HEK293 (cell line): ENCODE results near the gene KCNJ6.

Experiments used
- CTCF ChIA-PET: fragments of 350-600 bp; formaldehyde crosslinking; extraction: SDS; loops from one replicate; lab custom pipeline; 2021; ENCODE audit warnings: antibody characterized with exemption; lab: Yijun Ruan, JAX
- POLR2A ChIA-PET: fragments of 300-600 bp; formaldehyde crosslinking; extraction: SDS; loops from one replicate; lab custom pipeline; 2020; ENCODE audit warnings: antibody characterized with exemption, inconsistent platforms; lab: Yijun Ruan, JAX
- H3K27ac ChIP-seq: fragments of 200-500 bp; sonication (Bioruptor generic); 2 replicates; pipeline ENCODE4 v1.5.1; 2014; ENCODE audit warnings: low read depth, low read length, control low read depth, inconsistent platforms; ENCODE audit errors: extremely low read depth
- H3K36me3 ChIP-seq, 2 experiments: fragments of 200-500 bp in 1 of 2; sonication (Bioruptor generic) in 1 of 2; 1 replicate in 1 of 2; 2 replicates in 1 of 2; pipeline ENCODE4 v1.5.1; 2014 to 2017; ENCODE audit warnings: inconsistent platforms in 2 of 2, low read length in 2 of 2; ENCODE audit not compliant: control insufficient read depth in 2 of 2, insufficient read depth in 1 of 2
- H3K4me1 ChIP-seq: fragments of 200-500 bp; sonication (Bioruptor generic); 2 replicates; pipeline ENCODE4 v1.5.1; 2014; ENCODE audit warnings: mild to moderate bottlenecking, low read length, inconsistent platforms; ENCODE audit not compliant: control insufficient read depth, insufficient read depth
- H3K4me3 ChIP-seq: 2 replicates; pipeline ENCODE4 v1.5.1; 2011; ENCODE audit warnings: low read depth, mild to moderate bottlenecking, control low read depth, low read length, moderate library complexity
- H3K9me3 ChIP-seq: fragments of 200-500 bp; sonication (Bioruptor generic); 2 replicates; pipeline ENCODE4 v1.5.1; 2014; ENCODE audit warnings: low read depth, low read length, inconsistent platforms; ENCODE audit not compliant: control insufficient read depth, insufficient read depth
- AEBP2 ChIP-seq: fragments of 450-650 bp; formaldehyde crosslinking; IDR thresholded peaks from 2 replicates; pipeline ENCODE4 v1.5.1; 2016; ENCODE audit warnings: missing biosample characterization, missing genetic modification characterization, borderline replicate concordance
- HOXD13 ChIP-seq: sonication (generic); formaldehyde crosslinking; IDR thresholded peaks from 2 replicates; pipeline ENCODE4 v1.8.0; 2022; ENCODE audit warnings: missing genetic modification reagents, borderline replicate concordance
- KLF1 ChIP-seq: fragments of 450-650 bp; formaldehyde crosslinking; IDR thresholded peaks from 2 replicates; pipeline ENCODE4 v1.5.1; 2016; ENCODE audit warnings: missing biosample characterization, missing genetic modification characterization
- SALL2 ChIP-seq: fragments of 450-650 bp; formaldehyde crosslinking; IDR thresholded peaks from 2 replicates; pipeline ENCODE4 v1.5.0; 2017; ENCODE audit warnings: missing biosample characterization, mild to moderate bottlenecking, missing genetic modification characterization, borderline replicate concordance
- TCF7L2 ChIP-seq: IDR thresholded peaks from 2 replicates; pipeline ENCODE4 v1.6.1; 2011; ENCODE audit warnings: low read depth, mild to moderate bottlenecking, inconsistent platforms, low read length, moderate library complexity, borderline replicate concordance
- WT1 ChIP-seq: fragments of 450-650 bp; formaldehyde crosslinking; IDR thresholded peaks from 2 replicates; pipeline ENCODE4 v1.5.1; 2016; ENCODE audit warnings: missing biosample characterization, missing genetic modification characterization
- ZBTB17 ChIP-seq: fragments of 450-650 bp; formaldehyde crosslinking; IDR thresholded peaks from 2 replicates; pipeline ENCODE4 v1.5.1; 2016; ENCODE audit warnings: missing biosample characterization, missing genetic modification characterization
- ZBTB26 ChIP-seq: fragments of 450-650 bp; formaldehyde crosslinking; optimal IDR thresholded peaks from 2 replicates; pipeline ENCODE3; 2016; ENCODE audit warnings: missing biosample characterization, mild to moderate bottlenecking, missing genetic modification characterization
- ZFP3 ChIP-seq: fragments of 450-650 bp; formaldehyde crosslinking; IDR thresholded peaks from 2 replicates; pipeline ENCODE4 v1.5.1; 2016; ENCODE audit warnings: low read depth, missing biosample characterization, missing genetic modification characterization
- ZFP37 ChIP-seq: fragments of 450-650 bp; formaldehyde crosslinking; IDR thresholded peaks from 2 replicates; pipeline ENCODE4 v1.5.1; 2016; ENCODE audit warnings: missing biosample characterization, missing genetic modification characterization
- ZFP69B ChIP-seq: fragments of 450-650 bp; formaldehyde crosslinking; IDR thresholded peaks from 2 replicates; pipeline ENCODE4 v1.5.1; 2016; ENCODE audit warnings: missing biosample characterization, missing genetic modification characterization
- ZNF184 ChIP-seq: fragments of 450-650 bp; IDR thresholded peaks from 2 replicates; pipeline ENCODE4 v1.5.1; 2018; ENCODE audit warnings: missing biosample characterization, mild to moderate bottlenecking, missing genetic modification characterization
- ZNF19 ChIP-seq: fragments of 450-650 bp; formaldehyde crosslinking; IDR thresholded peaks from 2 replicates; pipeline ENCODE4; 2016; ENCODE audit warnings: missing biosample characterization, missing genetic modification characterization, low read depth
- ZNF214 ChIP-seq: fragments of 450-650 bp; formaldehyde crosslinking; IDR thresholded peaks from 2 replicates; pipeline ENCODE4 v1.5.1; 2017; ENCODE audit warnings: missing biosample characterization, mild to moderate bottlenecking, missing genetic modification characterization, borderline replicate concordance
- ZNF423 ChIP-seq: fragments of 450-650 bp; formaldehyde crosslinking; IDR thresholded peaks from 2 replicates; pipeline ENCODE4 v1.5.1; 2016; ENCODE audit warnings: missing biosample characterization, missing genetic modification characterization
- ZNF521 ChIP-seq: fragments of 450-650 bp; formaldehyde crosslinking; IDR thresholded peaks from 2 replicates; pipeline ENCODE4 v1.5.1; 2017; ENCODE audit warnings: missing biosample characterization, mild to moderate bottlenecking, missing genetic modification characterization
- ZNF544 ChIP-seq: fragments of 450-650 bp; formaldehyde crosslinking; IDR thresholded peaks from 2 replicates; pipeline ENCODE4 v1.5.0; 2017; ENCODE audit warnings: missing biosample characterization, missing genetic modification characterization
- ZNF585B ChIP-seq: fragments of 450-650 bp; formaldehyde crosslinking; IDR thresholded peaks from 2 replicates; pipeline ENCODE4 v1.5.1; 2016; ENCODE audit warnings: missing biosample characterization, missing genetic modification characterization
- ZNF692 ChIP-seq: fragments of 450-650 bp; formaldehyde crosslinking; IDR thresholded peaks from 2 replicates; pipeline ENCODE4 v1.5.1; 2016; ENCODE audit warnings: missing biosample characterization, missing genetic modification characterization
- ZNF776 ChIP-seq: fragments of 450-650 bp; formaldehyde crosslinking; IDR thresholded peaks from 2 replicates; pipeline ENCODE4 v1.5.0; 2017; ENCODE audit warnings: missing biosample characterization, missing genetic modification characterization, borderline replicate concordance
- ZNF785 ChIP-seq: fragments of 450-650 bp; formaldehyde crosslinking; IDR thresholded peaks from 2 replicates; pipeline ENCODE4 v1.5.1; 2016; ENCODE audit warnings: missing biosample characterization, missing genetic modification characterization
- ZNF791 ChIP-seq: fragments of 450-650 bp; formaldehyde crosslinking; IDR thresholded peaks from 2 replicates; pipeline ENCODE4 v1.5.1; 2016; ENCODE audit warnings: missing biosample characterization, missing genetic modification characterization
- ZNF837 ChIP-seq: fragments of 450-650 bp; formaldehyde crosslinking; IDR thresholded peaks from 2 replicates; pipeline ENCODE4 v1.5.1; 2016; ENCODE audit warnings: missing biosample characterization, missing genetic modification characterization
- ZSCAN16 ChIP-seq: fragments of 450-650 bp; formaldehyde crosslinking; IDR thresholded peaks from 2 replicates; pipeline ENCODE4 v1.5.1; 2016; ENCODE audit warnings: missing biosample characterization, missing genetic modification characterization
- TF ChIP-seq, protein P1 (sequence below): fragments of 450-650 bp; formaldehyde crosslinking; IDR thresholded peaks from 2 replicates; pipeline ENCODE4 v1.5.1; 2016; ENCODE audit warnings: missing biosample characterization, missing genetic modification characterization

KCNJ6 gene

GRCh38 chr21:37828556-37828955 is 87.7 kb downstream of the KCNJ6 start:
- CTCF ChIA-PET, result interaction anchor here (1.5 kb wide), 1 partner anchor 88 kb away, joined by 3 read pairs; the partner anchor contains the start of gene KCNJ6
- H3K9me3 ChIP-seq, result no peaks in the 10 kb centered on the region
- H3K27ac ChIP-seq, result no peak overlapping the region
- no peaks in the 10 kb centered on the region for H3K4me1 ChIP-seq
- TF ChIP-seq ZNF544 (tag by site-specific recombination), result no peak
- no peak for TF ChIP-seq ZBTB26
- no peak for TF ChIP-seq ZNF521 (tag by site-specific recombination)
- TF ChIP-seq ZNF837 (tag by site-specific recombination), result no peak
- no peak for TF ChIP-seq ZNF585B (tag by site-specific recombination)
- TF ChIP-seq ZBTB17 (tag by site-specific recombination), result no peak
- TF ChIP-seq ZNF214 (tag by site-specific recombination), result no peak
- no peak for TF ChIP-seq SALL2
- no peak for TF ChIP-seq ZFP69B (tag by site-specific recombination)
- no peak for TF ChIP-seq ZNF423
- TF ChIP-seq ZFP37, result no peak
- no peak for TF ChIP-seq ZNF776
- H3K4me3 ChIP-seq, result no peak overlapping the region
- H3K36me3 ChIP-seq, result no peaks in the 10 kb centered on the region
- POLR2A ChIA-PET, result no interaction called here

GRCh38 chr21:37827913-37828312 is 88.3 kb downstream of the KCNJ6 start:
- TF ChIP-seq ZSCAN16 (tag by site-specific recombination), result no peak
- TF ChIP-seq ZNF19 (tag by site-specific recombination), result no peak
- TF ChIP-seq, protein P1, sequence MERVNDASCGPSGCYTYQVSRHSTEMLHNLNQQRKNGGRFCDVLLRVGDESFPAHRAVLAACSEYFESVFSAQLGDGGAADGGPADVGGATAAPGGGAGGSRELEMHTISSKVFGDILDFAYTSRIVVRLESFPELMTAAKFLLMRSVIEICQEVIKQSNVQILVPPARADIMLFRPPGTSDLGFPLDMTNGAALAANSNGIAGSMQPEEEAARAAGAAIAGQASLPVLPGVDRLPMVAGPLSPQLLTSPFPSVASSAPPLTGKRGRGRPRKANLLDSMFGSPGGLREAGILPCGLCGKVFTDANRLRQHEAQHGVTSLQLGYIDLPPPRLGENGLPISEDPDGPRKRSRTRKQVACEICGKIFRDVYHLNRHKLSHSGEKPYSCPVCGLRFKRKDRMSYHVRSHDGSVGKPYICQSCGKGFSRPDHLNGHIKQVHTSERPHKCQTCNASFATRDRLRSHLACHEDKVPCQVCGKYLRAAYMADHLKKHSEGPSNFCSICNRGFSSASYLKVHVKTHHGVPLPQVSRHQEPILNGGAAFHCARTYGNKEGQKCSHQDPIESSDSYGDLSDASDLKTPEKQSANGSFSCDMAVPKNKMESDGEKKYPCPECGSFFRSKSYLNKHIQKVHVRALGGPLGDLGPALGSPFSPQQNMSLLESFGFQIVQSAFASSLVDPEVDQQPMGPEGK (tag by site-specific recombination), result no peak
- no peak for TF ChIP-seq TCF7L2
- TF ChIP-seq WT1 (tag by site-specific recombination), result no peak
- TF ChIP-seq ZNF184 (tag by site-specific recombination), result no peak
- TF ChIP-seq ZNF791 (tag by site-specific recombination), result no peak
- TF ChIP-seq ZFP3 (tag by site-specific recombination), result no peak
- H3K4me3 ChIP-seq, result no peak overlapping the region
- no peaks in the 10 kb centered on the region for H3K9me3 ChIP-seq
- no peaks in the 10 kb centered on the region for H3K36me3 ChIP-seq
- no peaks in the 10 kb centered on the region for H3K4me1 ChIP-seq
- H3K27ac ChIP-seq, result no peak overlapping the region
- ChIA-PET CTCF (no interaction called here), POLR2A (no interaction called here)

- no peaks in the 10 kb centered on the region for H3K9me3 ChIP-seq
- H3K4me1 ChIP-seq, result no peaks in the 10 kb centered on the region
- H3K36me3 ChIP-seq, result no peaks in the 10 kb centered on the region
- H3K27ac ChIP-seq, result no peak overlapping the region
- no peak overlapping the region for H3K4me3 ChIP-seq
- ChIA-PET CTCF (no interaction called here), POLR2A (no interaction called here)
- TF ChIP-seq HOXD13 (CRISPR knock-in tag) (no peak), ZNF692 (no peak), AEBP2 (tag by site-specific recombination) (no peak), ZNF423 (no peak), ZNF785 (no peak), KLF1 (tag by site-specific recombination) (no peak)
Observed at GRCh38 chr21:37821786-37822450, 94.3 kb downstream of the KCNJ6 start.
